GM12864 (cell line): ENCODE measurements around the gene LRGUK.

Experiments
- DNase-seq: peaks from one replicate; pipeline ENCODE4 v3.0.0-alpha.2; 2011; ENCODE audit warnings: low read depth
- H3K4me3 ChIP-seq: 2 replicates; pipeline ENCODE4 v1.5.1; 2011; ENCODE audit warnings: mild to moderate bottlenecking, low read depth, low read length, control low read depth
- CTCF ChIP-seq: IDR thresholded peaks from 2 replicates; pipeline ENCODE4 v1.5.1; 2011; ENCODE audit warnings: low read depth, mild to moderate bottlenecking, moderate library complexity, low read length, control low read depth, inconsistent platforms; ENCODE audit errors: missing control alignments

The LRGUK gene

GRCh38 chr7:134182078-134182477 is 54.9 kb downstream of the LRGUK start:
- TF ChIP-seq CTCF, result no peak
- no peak overlapping the region for H3K4me3 ChIP-seq
- DNase-seq, result no peak

GRCh38 chr7:134184767-134185166 is 57.6 kb downstream of the LRGUK start:
- DNase-seq, result no peak
- no peak overlapping the region for H3K4me3 ChIP-seq
- no peak for TF ChIP-seq CTCF

GRCh38 chr7:134186027-134186426 is 58.9 kb downstream of the LRGUK start:
- no peak for DNase-seq
- H3K4me3 ChIP-seq, result no peak overlapping the region
- TF ChIP-seq CTCF, result no peak

- no peak for DNase-seq
- no peak for TF ChIP-seq CTCF
- no peak overlapping the region for H3K4me3 ChIP-seq
These were observed 59.7 kb downstream of the LRGUK start for GRCh38 chr7:134186801-134187200.

GRCh38 chr7:134187893-134188292 is 60.8 kb downstream of the LRGUK start:
- no peak overlapping the region for H3K4me3 ChIP-seq
- no peak for TF ChIP-seq CTCF
- DNase-seq, result no peak

- no peak overlapping the region for H3K4me3 ChIP-seq
- DNase-seq, result no peak
These were observed 61.2 kb downstream of the LRGUK start for GRCh38 chr7:134188311-134188710.

GRCh38 chr7:134189559-134189958 is 62.4 kb downstream of the LRGUK start:
- no peak for DNase-seq
- H3K4me3 ChIP-seq, result no peak overlapping the region
- no peak for TF ChIP-seq CTCF

More at GRCh38 chr7:134188311-134188710, 61.2 kb downstream of the LRGUK start:
- no peak for TF ChIP-seq CTCF
